Subcutaneous adipose tissue (tissue), 4 donors: ENCODE results near the gene RIPOR3. TPM values are rescaled to one million over a fixed set of nuclear protein-coding genes. Genes with fewer than 3 reads are reported as not detected.

Experiments used
- total RNA-seq, 4 donors: library from RNA; depleted of rRNA; stranded (reverse); fragments of >200 nt; gene quantifications; one replicate each; pipeline ENCODE4 v1.1.0, GENCODE V29; 2016
- TF ChIP-seq, protein P1 (sequence below): fragments of 450-650 bp; IDR thresholded peaks from one replicate; pipeline ENCODE4 v1.5.1; 2016; ENCODE audit warnings: low read depth, mild to moderate bottlenecking, control low read depth, antibody characterized with exemption, moderate library complexity

The RIPOR3 gene
- total RNA-seq, 4 donors from 2014 or later: 8.8 to 63.0 (median 37.3) TPM

DNA sequence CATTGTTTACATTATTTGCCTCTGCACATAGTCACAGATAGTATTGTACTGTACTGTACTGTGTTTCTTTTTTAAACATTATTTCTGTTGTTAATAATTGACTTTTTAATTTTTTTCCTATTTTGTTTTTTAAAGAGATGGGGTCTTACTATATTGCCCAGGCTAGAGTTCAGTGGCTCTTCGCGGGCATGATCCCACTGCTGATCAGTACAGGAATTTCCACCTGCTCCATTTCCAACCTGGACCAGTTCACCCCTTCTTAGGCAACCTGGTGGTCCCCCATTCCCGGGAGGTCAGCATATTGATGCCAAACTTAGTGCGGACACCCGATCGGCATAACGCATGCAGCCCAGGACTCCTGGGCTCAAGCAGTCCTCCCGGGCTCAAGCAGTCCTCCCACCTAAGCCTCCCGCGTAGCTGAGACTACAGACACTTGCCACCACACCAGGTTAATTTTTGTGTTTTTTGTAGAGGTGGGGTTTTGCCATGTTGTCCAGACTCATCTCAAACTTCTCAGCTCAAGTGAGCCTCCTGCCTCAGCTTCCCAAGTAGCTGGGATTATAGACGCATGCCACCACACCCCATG, 133.7 kb downstream of the RIPOR3 start:
- TF ChIP-seq, protein P1, sequence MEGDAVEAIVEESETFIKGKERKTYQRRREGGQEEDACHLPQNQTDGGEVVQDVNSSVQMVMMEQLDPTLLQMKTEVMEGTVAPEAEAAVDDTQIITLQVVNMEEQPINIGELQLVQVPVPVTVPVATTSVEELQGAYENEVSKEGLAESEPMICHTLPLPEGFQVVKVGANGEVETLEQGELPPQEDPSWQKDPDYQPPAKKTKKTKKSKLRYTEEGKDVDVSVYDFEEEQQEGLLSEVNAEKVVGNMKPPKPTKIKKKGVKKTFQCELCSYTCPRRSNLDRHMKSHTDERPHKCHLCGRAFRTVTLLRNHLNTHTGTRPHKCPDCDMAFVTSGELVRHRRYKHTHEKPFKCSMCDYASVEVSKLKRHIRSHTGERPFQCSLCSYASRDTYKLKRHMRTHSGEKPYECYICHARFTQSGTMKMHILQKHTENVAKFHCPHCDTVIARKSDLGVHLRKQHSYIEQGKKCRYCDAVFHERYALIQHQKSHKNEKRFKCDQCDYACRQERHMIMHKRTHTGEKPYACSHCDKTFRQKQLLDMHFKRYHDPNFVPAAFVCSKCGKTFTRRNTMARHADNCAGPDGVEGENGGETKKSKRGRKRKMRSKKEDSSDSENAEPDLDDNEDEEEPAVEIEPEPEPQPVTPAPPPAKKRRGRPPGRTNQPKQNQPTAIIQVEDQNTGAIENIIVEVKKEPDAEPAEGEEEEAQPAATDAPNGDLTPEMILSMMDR: no peak

DNA sequence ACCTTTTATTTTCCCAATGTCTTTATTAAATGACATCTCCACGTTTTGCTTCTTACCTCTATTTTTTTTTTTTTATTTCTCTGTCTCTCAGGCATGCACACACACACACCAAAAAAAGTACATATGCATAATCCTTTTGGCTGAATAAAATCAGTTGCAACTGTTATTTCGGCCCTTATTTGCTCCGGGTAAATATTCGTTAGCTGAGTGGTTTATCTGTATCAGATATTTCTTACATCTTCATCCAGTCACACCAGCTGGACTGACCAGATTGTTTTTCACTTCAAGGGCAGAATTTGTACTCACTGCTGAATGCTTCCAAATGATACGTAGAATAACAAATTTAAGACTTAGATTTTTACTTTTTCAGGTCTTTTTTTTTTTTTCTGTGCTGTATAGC, 135.7 kb downstream of the RIPOR3 start:
- TF ChIP-seq, protein P1: no peak

DNA sequence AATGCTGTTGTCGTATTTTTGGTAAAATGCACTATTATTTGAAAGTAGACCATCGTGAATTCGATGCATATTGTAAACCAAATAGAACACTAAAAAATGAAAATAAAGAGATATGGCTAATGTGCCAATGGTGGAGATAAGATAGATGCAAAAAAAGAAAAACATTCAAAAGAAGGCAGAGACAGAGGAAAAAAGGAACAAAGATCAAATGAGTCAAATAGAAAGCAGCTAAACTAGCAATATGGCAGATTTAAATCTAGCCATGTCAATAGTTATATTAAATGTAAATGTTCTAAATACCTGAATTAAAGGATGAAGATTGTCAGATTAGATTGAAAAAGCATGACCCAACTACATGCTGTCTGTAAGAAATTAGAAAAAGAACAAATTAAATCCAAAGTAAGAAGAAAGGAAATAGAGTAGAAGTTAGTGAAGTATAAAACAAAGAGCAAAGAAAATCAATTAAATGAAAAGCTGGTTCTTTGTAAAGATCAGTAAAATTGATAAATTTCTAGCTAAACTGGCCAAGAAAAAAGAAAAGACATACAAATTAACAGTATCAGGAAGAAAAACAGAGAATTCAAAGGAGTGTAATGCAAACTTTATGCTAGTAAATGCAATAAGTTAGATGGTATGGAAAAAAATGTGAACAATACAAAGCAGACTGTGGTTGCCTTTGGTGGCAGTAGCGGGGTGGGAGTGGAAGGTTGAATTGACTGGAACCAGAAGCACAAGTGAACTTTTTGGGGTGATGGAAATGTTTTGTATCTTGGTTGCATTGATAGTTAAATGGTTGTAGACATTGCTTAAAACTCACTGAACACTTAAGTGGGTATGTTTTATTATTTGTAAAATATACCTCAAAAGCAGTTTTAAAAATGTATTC, 136.4 kb downstream of the RIPOR3 start:
- TF ChIP-seq, protein P1: no peak

DNA sequence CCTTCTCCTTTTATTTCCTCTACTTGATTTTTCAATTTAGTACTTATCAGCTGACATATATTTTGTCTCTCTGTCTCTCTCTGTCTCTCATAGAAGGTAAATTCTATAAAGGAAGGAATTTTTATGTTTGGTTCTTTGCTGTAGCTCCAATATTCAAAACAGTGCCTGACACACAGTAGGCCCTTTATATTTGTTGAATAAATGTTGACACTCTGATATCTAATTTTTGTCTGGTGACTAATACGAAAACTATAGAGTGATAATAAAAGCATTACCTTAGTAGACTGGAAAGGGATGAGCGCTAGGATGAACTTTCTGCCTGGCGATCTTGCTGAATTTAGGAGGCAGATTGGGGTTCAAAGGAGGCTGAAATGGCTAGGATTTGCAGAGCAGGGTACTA, 138.4 kb downstream of the RIPOR3 start:
- TF ChIP-seq, protein P1: no peak

DNA sequence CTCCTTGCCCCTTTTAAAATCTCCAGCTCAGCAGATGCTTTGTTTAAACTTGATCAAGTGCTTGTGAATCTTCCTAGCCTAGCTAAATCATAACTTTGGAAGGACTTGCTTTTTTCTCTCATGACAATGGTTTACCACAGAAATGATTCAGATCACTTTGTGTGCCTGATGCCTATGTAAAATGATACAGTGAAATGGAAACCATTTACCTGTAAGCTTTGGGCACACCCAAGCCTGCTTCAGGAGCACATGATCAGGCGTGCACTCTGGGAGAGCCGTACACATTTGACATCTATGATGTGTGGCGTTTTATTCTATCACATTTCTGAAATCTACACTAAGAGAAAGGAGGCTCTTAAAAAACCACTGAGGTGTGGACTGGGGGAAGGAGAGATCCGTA, 140.1 kb downstream of the RIPOR3 start:
- TF ChIP-seq, protein P1: no peak

DNA sequence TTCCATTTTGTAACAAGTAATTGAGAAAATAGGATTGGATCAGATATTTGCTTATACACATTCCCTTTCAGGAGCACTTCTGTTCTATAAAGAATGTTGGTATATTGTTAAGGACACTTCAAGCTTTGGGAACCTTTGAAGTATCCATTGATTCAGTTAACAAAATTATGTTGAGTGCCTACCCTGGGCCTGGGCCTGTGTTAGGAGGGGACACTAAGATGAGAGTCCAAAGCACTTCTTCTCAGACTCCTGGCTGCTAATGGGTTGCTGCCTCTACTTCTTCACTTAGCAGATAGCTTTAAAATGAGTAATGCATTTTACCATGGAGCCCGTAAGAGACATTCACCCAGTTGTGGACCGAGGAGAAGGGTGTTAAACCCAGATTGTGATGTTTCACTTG, 140.8 kb downstream of the RIPOR3 start:
- TF ChIP-seq, protein P1: no peak

DNA sequence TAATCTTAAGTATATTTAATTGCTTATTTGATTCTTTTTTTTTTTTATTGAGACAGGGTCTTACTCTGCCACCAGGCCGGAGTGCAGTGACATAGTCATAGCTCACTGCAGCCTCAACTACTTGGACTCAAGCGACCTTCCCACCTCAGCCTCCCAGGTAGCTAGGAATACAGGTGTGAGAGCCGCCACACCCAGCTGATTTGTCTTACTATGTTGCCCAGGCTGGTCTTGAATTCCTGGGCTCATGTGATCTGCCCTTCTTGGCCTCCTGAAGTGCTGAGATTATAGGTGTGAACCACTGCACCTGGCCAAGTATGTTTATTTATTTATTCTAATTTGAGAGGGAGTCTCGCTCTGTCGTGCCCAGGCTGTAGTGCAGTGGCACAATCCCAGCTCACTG, 142.9 kb downstream of the RIPOR3 start:
- TF ChIP-seq, protein P1: no peak
